ENCODE measurements around the gene CNN2. TPM values are rescaled to one million over a fixed set of nuclear protein-coding genes. Genes with fewer than 3 reads are reported as not detected.

Gene CNN2
- total and polyA plus RNA-seq, 9 of the 15 experiments (the other 6 are each of a cell fraction or from before 2014, with no cell fraction given): 12.1 to 174 (median 52.7) TPM

DNA sequence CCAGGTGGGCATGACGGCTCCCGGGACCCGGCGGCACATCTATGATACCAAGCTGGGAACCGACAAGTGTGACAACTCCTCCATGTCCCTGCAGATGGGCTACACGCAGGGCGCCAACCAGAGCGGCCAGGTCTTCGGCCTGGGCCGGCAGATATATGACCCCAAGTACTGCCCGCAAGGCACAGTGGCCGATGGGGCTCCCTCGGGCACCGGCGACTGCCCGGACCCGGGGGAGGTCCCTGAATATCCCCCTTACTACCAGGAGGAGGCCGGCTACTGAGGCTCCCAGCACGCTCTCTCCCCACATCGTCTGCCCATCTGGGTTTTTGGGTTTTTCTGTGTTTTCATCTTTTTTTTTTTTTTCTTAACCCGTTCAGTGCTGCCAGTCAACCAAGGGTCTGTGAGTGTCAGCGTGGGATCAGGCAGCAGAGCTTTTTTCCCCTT is 11.2 kb downstream of the CNN2 start (continued):
- no peak for TF ChIP-seq ZNF133 (CRISPR knock-in tag; IDR thresholded peaks at IDR 0.05)
- no peak for TF ChIP-seq ZNF140 (CRISPR knock-in tag; IDR thresholded peaks at IDR 0.05)
- TF ChIP-seq, protein P1, sequence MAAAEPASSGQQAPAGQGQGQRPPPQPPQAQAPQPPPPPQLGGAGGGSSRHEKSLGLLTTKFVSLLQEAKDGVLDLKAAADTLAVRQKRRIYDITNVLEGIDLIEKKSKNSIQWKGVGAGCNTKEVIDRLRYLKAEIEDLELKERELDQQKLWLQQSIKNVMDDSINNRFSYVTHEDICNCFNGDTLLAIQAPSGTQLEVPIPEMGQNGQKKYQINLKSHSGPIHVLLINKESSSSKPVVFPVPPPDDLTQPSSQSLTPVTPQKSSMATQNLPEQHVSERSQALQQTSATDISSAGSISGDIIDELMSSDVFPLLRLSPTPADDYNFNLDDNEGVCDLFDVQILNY (CRISPR knock-in tag; IDR thresholded peaks at IDR 0.05): no peak
- no peak for TF ChIP-seq TGIF2 (CRISPR knock-in tag; IDR thresholded peaks at IDR 0.05)
- no peak for TF ChIP-seq CBX3 (IDR thresholded peaks at IDR 0.05; ENCODE audit: borderline replicate concordance in 1 of 2, low read length in 2 of 2)
- TF ChIP-seq DIDO1 (tag; IDR thresholded peaks at IDR 0.05; ENCODE audit: low read depth): no peak
- TF ChIP-seq ZBTB7A (IDR thresholded peaks at IDR 0.05; ENCODE audit: borderline replicate concordance, control insufficient read depth, low read depth, low read length): peak; percentile 40; the same call in 1 of the 2 replicates
- TF ChIP-seq, protein P2, sequence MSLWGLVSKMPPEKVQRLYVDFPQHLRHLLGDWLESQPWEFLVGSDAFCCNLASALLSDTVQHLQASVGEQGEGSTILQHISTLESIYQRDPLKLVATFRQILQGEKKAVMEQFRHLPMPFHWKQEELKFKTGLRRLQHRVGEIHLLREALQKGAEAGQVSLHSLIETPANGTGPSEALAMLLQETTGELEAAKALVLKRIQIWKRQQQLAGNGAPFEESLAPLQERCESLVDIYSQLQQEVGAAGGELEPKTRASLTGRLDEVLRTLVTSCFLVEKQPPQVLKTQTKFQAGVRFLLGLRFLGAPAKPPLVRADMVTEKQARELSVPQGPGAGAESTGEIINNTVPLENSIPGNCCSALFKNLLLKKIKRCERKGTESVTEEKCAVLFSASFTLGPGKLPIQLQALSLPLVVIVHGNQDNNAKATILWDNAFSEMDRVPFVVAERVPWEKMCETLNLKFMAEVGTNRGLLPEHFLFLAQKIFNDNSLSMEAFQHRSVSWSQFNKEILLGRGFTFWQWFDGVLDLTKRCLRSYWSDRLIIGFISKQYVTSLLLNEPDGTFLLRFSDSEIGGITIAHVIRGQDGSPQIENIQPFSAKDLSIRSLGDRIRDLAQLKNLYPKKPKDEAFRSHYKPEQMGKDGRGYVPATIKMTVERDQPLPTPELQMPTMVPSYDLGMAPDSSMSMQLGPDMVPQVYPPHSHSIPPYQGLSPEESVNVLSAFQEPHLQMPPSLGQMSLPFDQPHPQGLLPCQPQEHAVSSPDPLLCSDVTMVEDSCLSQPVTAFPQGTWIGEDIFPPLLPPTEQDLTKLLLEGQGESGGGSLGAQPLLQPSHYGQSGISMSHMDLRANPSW (CRISPR knock-in tag; IDR thresholded peaks at IDR 0.05): no peak
- no peak for TF ChIP-seq ZBED1 (IDR thresholded peaks at IDR 0.05)
- no peak for TF ChIP-seq CSDE1 (IDR thresholded peaks at IDR 0.05)
- TF ChIP-seq ZNF384 (IDR thresholded peaks at IDR 0.05; ENCODE audit: low read depth, low read length): peak; percentile 51; the same call in 1 of the 2 replicates
- TF ChIP-seq BRD4 (IDR thresholded peaks at IDR 0.05): peak; percentile 49; the same call in 1 of the 2 replicates
- no peak for TF ChIP-seq CHD4 (IDR thresholded peaks at IDR 0.05; ENCODE audit: insufficient read depth, insufficient replicate concordance, low read depth, low read length, poor library complexity, severe bottlenecking)
